K562 treated with DMSO at 1 percent for 24 hours (cell line): ENCODE results near the gene TIPARP. TPM values are rescaled to one million over a fixed set of nuclear protein-coding genes. Genes with fewer than 3 reads are reported as not detected.

Experiments
- total RNA-seq: library from RNA; unstranded; fragments of 300-600 nt; gene quantifications from 2 replicates; pipeline ENCODE4 v1.2.3, GENCODE V29; 2022; ENCODE audit warnings: low read depth; ENCODE audit not compliant: insufficient read depth

Gene TIPARP, protein sequence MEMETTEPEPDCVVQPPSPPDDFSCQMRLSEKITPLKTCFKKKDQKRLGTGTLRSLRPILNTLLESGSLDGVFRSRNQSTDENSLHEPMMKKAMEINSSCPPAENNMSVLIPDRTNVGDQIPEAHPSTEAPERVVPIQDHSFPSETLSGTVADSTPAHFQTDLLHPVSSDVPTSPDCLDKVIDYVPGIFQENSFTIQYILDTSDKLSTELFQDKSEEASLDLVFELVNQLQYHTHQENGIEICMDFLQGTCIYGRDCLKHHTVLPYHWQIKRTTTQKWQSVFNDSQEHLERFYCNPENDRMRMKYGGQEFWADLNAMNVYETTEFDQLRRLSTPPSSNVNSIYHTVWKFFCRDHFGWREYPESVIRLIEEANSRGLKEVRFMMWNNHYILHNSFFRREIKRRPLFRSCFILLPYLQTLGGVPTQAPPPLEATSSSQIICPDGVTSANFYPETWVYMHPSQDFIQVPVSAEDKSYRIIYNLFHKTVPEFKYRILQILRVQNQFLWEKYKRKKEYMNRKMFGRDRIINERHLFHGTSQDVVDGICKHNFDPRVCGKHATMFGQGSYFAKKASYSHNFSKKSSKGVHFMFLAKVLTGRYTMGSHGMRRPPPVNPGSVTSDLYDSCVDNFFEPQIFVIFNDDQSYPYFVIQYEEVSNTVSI
- 14.1 and 15.1 TPM in 2 replicates for total RNA-seq

DNA sequence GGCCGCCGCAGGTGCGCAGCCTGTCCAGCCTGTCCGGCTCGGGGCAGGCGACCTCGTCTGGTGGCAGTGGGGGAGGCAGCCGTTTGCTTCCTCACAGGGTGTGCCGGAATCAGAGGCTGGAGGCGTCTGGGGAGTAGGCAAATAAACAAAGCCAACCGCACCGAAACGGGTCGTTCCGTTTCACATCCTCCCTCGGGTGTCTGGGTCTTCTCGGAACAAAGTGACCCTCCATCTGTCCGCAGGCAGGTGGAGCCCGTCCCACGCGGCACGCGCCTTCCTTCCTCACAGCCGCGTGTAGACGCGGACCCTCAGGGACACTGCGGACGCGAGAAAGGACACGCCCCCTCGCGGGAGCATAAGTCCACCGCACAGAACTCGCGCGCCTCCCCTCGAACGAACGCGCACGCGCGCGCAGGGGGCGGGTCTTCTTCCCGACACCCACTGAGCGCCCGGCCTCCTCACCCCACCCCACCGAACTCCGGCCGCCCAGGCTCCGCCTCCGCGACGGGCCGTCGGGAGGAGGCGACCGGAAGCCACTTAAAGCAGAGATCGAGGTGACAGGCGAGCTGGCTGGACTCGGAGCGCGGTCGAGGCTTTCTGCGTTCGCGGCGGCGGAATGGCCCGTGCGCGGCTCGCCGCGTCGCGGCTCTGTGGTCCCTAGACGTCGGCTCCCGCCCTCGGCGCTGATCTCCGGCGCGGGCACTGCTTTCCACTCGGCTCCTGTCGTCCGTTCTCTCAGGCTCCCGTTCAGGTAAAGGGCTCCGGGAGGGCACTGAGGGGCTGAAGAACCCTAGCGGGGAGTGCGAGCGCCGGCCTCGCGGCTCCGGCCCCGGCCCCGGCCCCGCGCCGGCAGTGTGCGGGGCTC, at the start of gene TIPARP:
Gene TIPARP, plus strand, starts transcription at position 545 of the 865 bp plus-strand sequence. CDS start 3,108 bp downstream, outside the sequence.

Other genes starting within 250 kb of the TIPARP start
- gene SSR3, start 119.5 kb upstream of the TIPARP start, total RNA-seq = 59.0 and 72.0 TPM in 2 replicates
- 1.4 and 3.8 TPM in 2 replicates for gene LEKR1, start 151.8 kb downstream of the TIPARP start, total RNA-seq